GM21390 (cell line): ENCODE results near the gene DENND1C.
A peak's percentile ranks its signal among the peaks of the same experiment; 100 is the strongest.

Experiments
- ATAC-seq: cut with Tn5 transposase; IDR thresholded peaks from one replicate; pipeline ENCODE4 v1.9.1; 2021; ENCODE audit not compliant: unreplicated experiment

The DENND1C gene

GRCh38 chr19:6480848-6481415, 655 bp downstream of the DENND1C start:
- no peak for ATAC-seq

GRCh38 chr19:6479836-6480398, 1.7 kb downstream of the DENND1C start:
- no peak for ATAC-seq

- no peak for ATAC-seq
Observed at GRCh38 chr19:6478815-6479214, 2.8 kb downstream of the DENND1C start.

GRCh38 chr19:6476896-6477431, 4.6 kb downstream of the DENND1C start:
- ATAC-seq: no peak

GRCh38 chr19:6476155-6476895, 5.3 kb downstream of the DENND1C start:
- ATAC-seq: no peak

GRCh38 chr19:6475321-6476108, 6.1 kb downstream of the DENND1C start:
- ATAC-seq: no peak

- no peak for ATAC-seq
Observed at GRCh38 chr19:6473647-6474046, 7.9 kb downstream of the DENND1C start.

GRCh38 chr19:6472713-6473112, 8.9 kb downstream of the DENND1C start:
- no peak for ATAC-seq

- ATAC-seq: no peak
Observed at GRCh38 chr19:6471076-6471475, 10.5 kb downstream of the DENND1C start.

GRCh38 chr19:6470173-6470572, 11.4 kb downstream of the DENND1C start:
- ATAC-seq: no peak

GRCh38 chr19:6467384-6467783, 14.2 kb downstream of the DENND1C start:
- ATAC-seq: no peak

GRCh38 chr19:6466526-6467248, 14.9 kb downstream of the DENND1C start:
- ATAC-seq: no peak

GRCh38 chr19:6465663-6466062, 15.9 kb downstream of the DENND1C start:
- ATAC-seq: no peak

- ATAC-seq: no peak
Observed at GRCh38 chr19:6465006-6465405, 16.6 kb downstream of the DENND1C start.

GRCh38 chr19:6464070-6464873, 17.3 kb downstream of the DENND1C start, which contains the start of gene CRB3:
Gene CRB3 (plus strand): TSS chr19:6464271. CDS start chr19:6464702, 431 bp downstream.
- no peak for ATAC-seq

- peak; percentile 71 for ATAC-seq
Observed at GRCh38 chr19:6460099-6460884, 21.3 kb downstream of the DENND1C start.

- ATAC-seq: peak; percentile 37
Observed at GRCh38 chr19:6459262-6460098, 22.1 kb downstream of the DENND1C start, which contains the start of gene SLC25A23. Gene SLC25A23 (minus strand): TSS chr19:6459792. CDS start chr19:6459628, 164 bp downstream.

- no peak for ATAC-seq
Observed at GRCh38 chr19:6458695-6459261, 22.8 kb downstream of the DENND1C start.
